HEK293 (cell line): ENCODE measurements around the gene SMPX.

Source experiments
- CTCF ChIA-PET: fragments of 350-600 bp; formaldehyde crosslinking; extraction: SDS; loops from one replicate; lab custom pipeline; 2021; ENCODE audit warnings: antibody characterized with exemption; lab: Yijun Ruan, JAX
- POLR2A ChIA-PET: fragments of 300-600 bp; formaldehyde crosslinking; extraction: SDS; loops from one replicate; lab custom pipeline; 2020; ENCODE audit warnings: antibody characterized with exemption, inconsistent platforms; lab: Yijun Ruan, JAX
- H3K27ac ChIP-seq: fragments of 200-500 bp; sonication (Bioruptor generic); 2 replicates; pipeline ENCODE4 v1.5.1; 2014; ENCODE audit warnings: low read depth, low read length, control low read depth, inconsistent platforms; ENCODE audit errors: extremely low read depth
- H3K36me3 ChIP-seq, 2 experiments: fragments of 200-500 bp in 1 of 2; sonication (Bioruptor generic) in 1 of 2; 1 replicate in 1 of 2; 2 replicates in 1 of 2; pipeline ENCODE4 v1.5.1; 2014 to 2017; ENCODE audit warnings: inconsistent platforms in 2 of 2, low read length in 2 of 2; ENCODE audit not compliant: control insufficient read depth in 2 of 2, insufficient read depth in 1 of 2
- H3K4me1 ChIP-seq: fragments of 200-500 bp; sonication (Bioruptor generic); 2 replicates; pipeline ENCODE4 v1.5.1; 2014; ENCODE audit warnings: mild to moderate bottlenecking, low read length, inconsistent platforms; ENCODE audit not compliant: control insufficient read depth, insufficient read depth
- H3K4me3 ChIP-seq: 2 replicates; pipeline ENCODE4 v1.5.1; 2011; ENCODE audit warnings: low read depth, mild to moderate bottlenecking, control low read depth, low read length, moderate library complexity
- H3K9me3 ChIP-seq: fragments of 200-500 bp; sonication (Bioruptor generic); 2 replicates; pipeline ENCODE4 v1.5.1; 2014; ENCODE audit warnings: low read depth, low read length, inconsistent platforms; ENCODE audit not compliant: control insufficient read depth, insufficient read depth
- GFI1B ChIP-seq: fragments of 450-650 bp; formaldehyde crosslinking; IDR thresholded peaks from 2 replicates; pipeline ENCODE4 v1.5.1; 2016; ENCODE audit warnings: missing biosample characterization, missing genetic modification characterization
- GLI2 ChIP-seq: fragments of 450-650 bp; formaldehyde crosslinking; IDR thresholded peaks from 2 replicates; pipeline ENCODE4; 2017; ENCODE audit warnings: missing biosample characterization, missing genetic modification characterization, low read depth, borderline replicate concordance
- KLF16 ChIP-seq: fragments of 450-650 bp; formaldehyde crosslinking; IDR thresholded peaks from 2 replicates; pipeline ENCODE4 v1.5.1; 2017; ENCODE audit warnings: missing biosample characterization, missing genetic modification characterization
- PRDM6 ChIP-seq: fragments of 450-650 bp; formaldehyde crosslinking; IDR thresholded peaks from 2 replicates; pipeline ENCODE4 v1.5.1; 2017; ENCODE audit warnings: missing biosample characterization, missing genetic modification characterization
- SP7 ChIP-seq: fragments of 450-650 bp; formaldehyde crosslinking; IDR thresholded peaks from 2 replicates; pipeline ENCODE4 v1.5.1; 2016; ENCODE audit warnings: missing biosample characterization, missing genetic modification characterization
- ZBTB17 ChIP-seq: fragments of 450-650 bp; formaldehyde crosslinking; IDR thresholded peaks from 2 replicates; pipeline ENCODE4 v1.5.1; 2016; ENCODE audit warnings: missing biosample characterization, missing genetic modification characterization
- ZEB2 ChIP-seq: fragments of 450-650 bp; formaldehyde crosslinking; IDR thresholded peaks from 2 replicates; pipeline ENCODE4 v1.5.1; 2016; ENCODE audit warnings: missing biosample characterization, missing genetic modification characterization
- ZFHX2 ChIP-seq: fragments of 450-650 bp; formaldehyde crosslinking; conservative IDR thresholded peaks from 2 replicates; pipeline ENCODE4 v1.5.1; 2016; ENCODE audit warnings: missing biosample characterization, missing genetic modification characterization
- ZNF223 ChIP-seq: fragments of 450-650 bp; formaldehyde crosslinking; IDR thresholded peaks from 2 replicates; pipeline ENCODE4 v1.5.1; 2016; ENCODE audit warnings: missing biosample characterization, missing genetic modification characterization
- ZNF274 ChIP-seq, 2 experiments: fragments of 200-500 bp in 1 of 2; fragments of 450-650 bp in 1 of 2; sonication (Bioruptor generic) in 1 of 2; formaldehyde crosslinking in 1 of 2; IDR thresholded peaks; 2 replicates each; pipeline versions ENCODE4 v1.5.1 to v1.6.1; 2014 to 2016; ENCODE audit warnings: borderline replicate concordance in 1 of 2, inconsistent platforms in 1 of 2, low read length in 1 of 2, missing biosample characterization in 1 of 2, missing genetic modification characterization in 1 of 2
- ZNF350 ChIP-seq: fragments of 450-650 bp; formaldehyde crosslinking; IDR thresholded peaks from 2 replicates; pipeline ENCODE4 v1.5.0; 2017; ENCODE audit warnings: missing biosample characterization, mild to moderate bottlenecking, missing genetic modification characterization
- ZNF426 ChIP-seq: fragments of 450-650 bp; formaldehyde crosslinking; IDR thresholded peaks from 2 replicates; pipeline ENCODE4 v1.5.1; 2017; ENCODE audit warnings: missing biosample characterization, missing genetic modification characterization, mild to moderate bottlenecking, inconsistent platforms, moderate library complexity
- ZNF473 ChIP-seq: fragments of 450-650 bp; formaldehyde crosslinking; IDR thresholded peaks from 2 replicates; pipeline ENCODE4 v1.5.1; 2017; ENCODE audit warnings: missing biosample characterization, missing genetic modification characterization
- ZNF501 ChIP-seq: fragments of 450-650 bp; formaldehyde crosslinking; IDR thresholded peaks from 2 replicates; pipeline ENCODE4 v1.5.1; 2016; ENCODE audit warnings: missing biosample characterization, missing genetic modification characterization
- ZNF629 ChIP-seq: fragments of 450-650 bp; formaldehyde crosslinking; IDR thresholded peaks from 2 replicates; pipeline ENCODE4 v1.5.1; 2017; ENCODE audit warnings: missing biosample characterization, missing genetic modification characterization
- ZNF658 ChIP-seq: fragments of 450-650 bp; formaldehyde crosslinking; IDR thresholded peaks from 2 replicates; pipeline ENCODE4; 2016; ENCODE audit warnings: missing biosample characterization, missing genetic modification characterization
- ZNF76 ChIP-seq: fragments of 450-650 bp; formaldehyde crosslinking; IDR thresholded peaks from 2 replicates; pipeline ENCODE4; 2016; ENCODE audit warnings: low read depth, missing biosample characterization, missing genetic modification characterization, borderline replicate concordance
- ZSCAN23 ChIP-seq: fragments of 450-650 bp; formaldehyde crosslinking; IDR thresholded peaks from 2 replicates; pipeline ENCODE4 v1.5.1; 2016; ENCODE audit warnings: missing biosample characterization, missing genetic modification characterization
- ZXDB ChIP-seq: fragments of 450-650 bp; formaldehyde crosslinking; IDR thresholded peaks from 2 replicates; pipeline ENCODE4 v1.5.1; 2016; ENCODE audit warnings: missing biosample characterization, missing genetic modification characterization
- TF ChIP-seq, protein P1 (sequence below): fragments of 450-650 bp; formaldehyde crosslinking; conservative IDR thresholded peaks from 2 replicates; pipeline ENCODE4 v1.5.1; 2016; ENCODE audit warnings: low read depth, missing biosample characterization, missing genetic modification characterization
- TF ChIP-seq, protein P2 (sequence below): IDR thresholded peaks from 2 replicates; pipeline ENCODE4 v1.6.1; 2011; ENCODE audit warnings: mild to moderate bottlenecking, low read depth, low read length, borderline replicate concordance

SMPX gene

GRCh38 chrX:21758488-21758887 is 572 bp upstream of the SMPX start:
- no peak overlapping the region for H3K4me3 ChIP-seq
- no peak overlapping the region for H3K27ac ChIP-seq
- no peaks in the 10 kb centered on the region for H3K4me1 ChIP-seq
- no peaks in the 10 kb centered on the region for H3K36me3 ChIP-seq
- H3K9me3 ChIP-seq, result no peaks in the 10 kb centered on the region
- no peak for TF ChIP-seq ZNF426 (tag by site-specific recombination)
- TF ChIP-seq, protein P1, sequence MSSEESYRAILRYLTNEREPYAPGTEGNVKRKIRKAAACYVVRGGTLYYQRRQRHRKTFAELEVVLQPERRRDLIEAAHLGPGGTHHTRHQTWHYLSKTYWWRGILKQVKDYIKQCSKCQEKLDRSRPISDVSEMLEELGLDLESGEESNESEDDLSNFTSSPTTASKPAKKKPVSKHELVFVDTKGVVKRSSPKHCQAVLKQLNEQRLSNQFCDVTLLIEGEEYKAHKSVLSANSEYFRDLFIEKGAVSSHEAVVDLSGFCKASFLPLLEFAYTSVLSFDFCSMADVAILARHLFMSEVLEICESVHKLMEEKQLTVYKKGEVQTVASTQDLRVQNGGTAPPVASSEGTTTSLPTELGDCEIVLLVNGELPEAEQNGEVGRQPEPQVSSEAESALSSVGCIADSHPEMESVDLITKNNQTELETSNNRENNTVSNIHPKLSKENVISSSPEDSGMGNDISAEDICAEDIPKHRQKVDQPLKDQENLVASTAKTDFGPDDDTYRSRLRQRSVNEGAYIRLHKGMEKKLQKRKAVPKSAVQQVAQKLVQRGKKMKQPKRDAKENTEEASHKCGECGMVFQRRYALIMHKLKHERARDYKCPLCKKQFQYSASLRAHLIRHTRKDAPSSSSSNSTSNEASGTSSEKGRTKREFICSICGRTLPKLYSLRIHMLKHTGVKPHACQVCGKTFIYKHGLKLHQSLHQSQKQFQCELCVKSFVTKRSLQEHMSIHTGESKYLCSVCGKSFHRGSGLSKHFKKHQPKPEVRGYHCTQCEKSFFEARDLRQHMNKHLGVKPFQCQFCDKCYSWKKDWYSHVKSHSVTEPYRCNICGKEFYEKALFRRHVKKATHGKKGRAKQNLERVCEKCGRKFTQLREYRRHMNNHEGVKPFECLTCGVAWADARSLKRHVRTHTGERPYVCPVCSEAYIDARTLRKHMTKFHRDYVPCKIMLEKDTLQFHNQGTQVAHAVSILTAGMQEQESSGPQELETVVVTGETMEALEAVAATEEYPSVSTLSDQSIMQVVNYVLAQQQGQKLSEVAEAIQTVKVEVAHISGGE (tag by site-specific recombination), result no peak
- TF ChIP-seq, protein P2, sequence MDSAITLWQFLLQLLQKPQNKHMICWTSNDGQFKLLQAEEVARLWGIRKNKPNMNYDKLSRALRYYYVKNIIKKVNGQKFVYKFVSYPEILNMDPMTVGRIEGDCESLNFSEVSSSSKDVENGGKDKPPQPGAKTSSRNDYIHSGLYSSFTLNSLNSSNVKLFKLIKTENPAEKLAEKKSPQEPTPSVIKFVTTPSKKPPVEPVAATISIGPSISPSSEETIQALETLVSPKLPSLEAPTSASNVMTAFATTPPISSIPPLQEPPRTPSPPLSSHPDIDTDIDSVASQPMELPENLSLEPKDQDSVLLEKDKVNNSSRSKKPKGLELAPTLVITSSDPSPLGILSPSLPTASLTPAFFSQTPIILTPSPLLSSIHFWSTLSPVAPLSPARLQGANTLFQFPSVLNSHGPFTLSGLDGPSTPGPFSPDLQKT, result no peak
- TF ChIP-seq ZNF501, result no peak
- TF ChIP-seq, all 188 proteins: peak for 0
- ChIA-PET CTCF (interaction anchor here (0.5 to 3.6 kb wide), 7 partner anchors 9 to 162 kb away, joined by 3 to 21 read pairs (median 4); partner anchors contain the start of gene MBTPS2), POLR2A (no interaction called here)

- TF ChIP-seq ZBTB17, result no peak
- TF ChIP-seq ZFHX2, result no peak
- TF ChIP-seq GFI1B, result no peak
- no peak for TF ChIP-seq ZNF274 (IDR thresholded peaks at IDR 0.05; ENCODE audit: low read length)
- no peak for TF ChIP-seq ZNF274 (tag by site-specific recombination; IDR thresholded peaks at IDR 0.05; ENCODE audit: borderline replicate concordance)
- TF ChIP-seq ZNF76 (tag by site-specific recombination), result no peak
- no peak for TF ChIP-seq ZNF223
- TF ChIP-seq, all 188 proteins: peak for 0
- Histone ChIP-seq H3K4me3 (no peak overlapping the region), H3K27ac (no peak overlapping the region), H3K36me3 (no peaks in the 10 kb centered on the region), H3K9me3 (no peaks in the 10 kb centered on the region), H3K4me1 (no peaks in the 10 kb centered on the region)
- CTCF ChIA-PET, result interaction anchor here (0.9 to 3.6 kb wide), 4 partner anchors 10 to 23 kb away, joined by 3 to 21 read pairs (median 6); no protein-coding TSS in a partner anchor
- POLR2A ChIA-PET, result no interaction called here
These were observed 959 bp downstream of the SMPX start for GRCh38 chrX:21756785-21757529.

- POLR2A ChIA-PET, result no interaction called here
- Histone ChIP-seq H3K36me3 (no peaks in the 10 kb centered on the region), H3K9me3 (no peaks in the 10 kb centered on the region), H3K4me1 (no peaks in the 10 kb centered on the region)
- TF ChIP-seq ZSCAN23, result no peak
- TF ChIP-seq ZEB2 (tag by site-specific recombination), result no peak
- TF ChIP-seq, all 188 proteins: peak for 0
- no peak overlapping the region for H3K27ac ChIP-seq
- H3K4me3 ChIP-seq, result no peak overlapping the region
- CTCF ChIA-PET, result interaction anchor here (1.0 kb wide), 1 partner anchor 1220 kb away, joined by 3 read pairs; no protein-coding TSS in a partner anchor
These were observed 8.0 kb downstream of the SMPX start for GRCh38 chrX:21749924-21750323.

GRCh38 chrX:21748235-21748634 is 9.7 kb downstream of the SMPX start:
- H3K9me3 ChIP-seq, result no peaks in the 10 kb centered on the region
- no peaks in the 10 kb centered on the region for H3K4me1 ChIP-seq
- ChIA-PET CTCF (interaction anchor here (0.5 to 1.6 kb wide), 5 partner anchors 10 to 1218 kb away, joined by 3 to 4 read pairs (median 3); partner anchors contain the start of gene SMPX), POLR2A (no interaction called here)
- H3K4me3 ChIP-seq, result no peak overlapping the region
- H3K36me3 ChIP-seq, result no peaks in the 10 kb centered on the region
- no peak overlapping the region for H3K27ac ChIP-seq
- TF ChIP-seq PRDM6 (tag by site-specific recombination), result peak; percentile 53
- TF ChIP-seq KLF16 (tag by site-specific recombination), result no peak
- TF ChIP-seq SP7 (tag by site-specific recombination), result no peak
- no peak for TF ChIP-seq ZNF350 (tag by site-specific recombination)
- peak; percentile 41 for TF ChIP-seq ZNF629 (tag by site-specific recombination)
- no peak for TF ChIP-seq GLI2 (tag by site-specific recombination)
- TF ChIP-seq ZXDB (tag by site-specific recombination), result no peak
- no peak for TF ChIP-seq ZNF473 (tag by site-specific recombination)
- TF ChIP-seq ZNF658, result no peak
